H1 (cell line): ENCODE results near the gene CDH18.

ENCODE experiments used
- CHD2 ChIP-seq: IDR thresholded peaks from 2 replicates; pipeline ENCODE4 v1.6.1; 2012; ENCODE audit warnings: low read length, improper control_type of control experiment
- MAX ChIP-seq: IDR thresholded peaks from 2 replicates; pipeline ENCODE4 v1.6.1; 2012; ENCODE audit warnings: inconsistent platforms
- POLR2AphosphoS5 ChIP-seq: IDR thresholded peaks from 2 replicates; pipeline ENCODE4 v1.6.1; 2011; ENCODE audit warnings: low read depth, low read length
- RAD21 ChIP-seq, 2 experiments: IDR thresholded peaks in 1 of 2; conservative IDR thresholded peaks in 1 of 2; 2 replicates each; pipeline ENCODE4 v1.6.1; 2011; ENCODE audit warnings: low read depth in 2 of 2, low read length in 2 of 2, improper control_type of control experiment in 1 of 2, inconsistent platforms in 1 of 2, mild to moderate bottlenecking in 1 of 2, moderate library complexity in 1 of 2
- SP2 ChIP-seq: IDR thresholded peaks from 2 replicates; pipeline ENCODE4 v1.6.1; 2012; ENCODE audit warnings: mild to moderate bottlenecking, low read length, inconsistent platforms
- TAF1 ChIP-seq: IDR thresholded peaks from 2 replicates; pipeline ENCODE4 v1.6.1; 2011; ENCODE audit warnings: mild to moderate bottlenecking, low read depth, low read length
- TF ChIP-seq, protein P1 (sequence below), 3 experiments: IDR thresholded peaks; 1 replicate in 2 of 3; 2 replicates in 1 of 3; pipeline versions ENCODE4 v1.5.1 to v1.6.1; 2011; ENCODE audit warnings: low read length in 3 of 3, mild to moderate bottlenecking in 3 of 3, inconsistent platforms in 2 of 3, low read depth in 1 of 3, moderate library complexity in 1 of 3; ENCODE audit not compliant: insufficient read depth in 1 of 3; ENCODE audit errors: control extremely low read depth in 1 of 3

DNA sequence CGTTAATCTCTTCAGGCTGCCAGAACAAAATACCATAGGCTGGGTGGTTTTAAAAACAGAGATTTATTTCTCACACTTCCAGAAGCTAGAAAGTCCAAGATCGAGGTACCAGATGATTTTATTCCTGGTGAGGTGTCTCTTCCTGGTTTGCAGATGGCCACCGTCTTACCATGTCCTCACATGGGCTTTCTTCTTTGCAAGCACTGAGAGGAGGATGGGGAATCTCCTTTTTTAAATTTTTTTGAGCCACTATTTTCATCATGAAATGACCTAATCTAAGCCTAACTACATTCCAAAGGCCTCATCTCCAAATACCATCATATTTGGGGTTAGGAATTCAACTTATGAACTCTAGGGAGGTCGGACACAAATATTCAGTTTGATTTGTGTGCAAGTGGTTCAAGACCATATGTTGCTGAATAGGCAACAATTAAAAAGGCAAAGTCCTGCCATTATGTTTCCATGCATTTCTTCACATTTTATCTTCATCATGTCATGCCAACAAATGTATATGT lies 371.2 kb downstream of the CDH18 start:
- TF ChIP-seq MAX (no peak), SP2 (no peak), POLR2AphosphoS5 (no peak), CHD2 (no peak), RAD21 (IDR thresholded peaks at IDR 0.05 in 1 of 2, conservative IDR thresholded peaks at IDR 0.05 in 1 of 2; ENCODE audit: low read depth in 2 of 2, low read length in 2 of 2) (no peak), TAF1 (no peak)
- TF ChIP-seq, protein P1, sequence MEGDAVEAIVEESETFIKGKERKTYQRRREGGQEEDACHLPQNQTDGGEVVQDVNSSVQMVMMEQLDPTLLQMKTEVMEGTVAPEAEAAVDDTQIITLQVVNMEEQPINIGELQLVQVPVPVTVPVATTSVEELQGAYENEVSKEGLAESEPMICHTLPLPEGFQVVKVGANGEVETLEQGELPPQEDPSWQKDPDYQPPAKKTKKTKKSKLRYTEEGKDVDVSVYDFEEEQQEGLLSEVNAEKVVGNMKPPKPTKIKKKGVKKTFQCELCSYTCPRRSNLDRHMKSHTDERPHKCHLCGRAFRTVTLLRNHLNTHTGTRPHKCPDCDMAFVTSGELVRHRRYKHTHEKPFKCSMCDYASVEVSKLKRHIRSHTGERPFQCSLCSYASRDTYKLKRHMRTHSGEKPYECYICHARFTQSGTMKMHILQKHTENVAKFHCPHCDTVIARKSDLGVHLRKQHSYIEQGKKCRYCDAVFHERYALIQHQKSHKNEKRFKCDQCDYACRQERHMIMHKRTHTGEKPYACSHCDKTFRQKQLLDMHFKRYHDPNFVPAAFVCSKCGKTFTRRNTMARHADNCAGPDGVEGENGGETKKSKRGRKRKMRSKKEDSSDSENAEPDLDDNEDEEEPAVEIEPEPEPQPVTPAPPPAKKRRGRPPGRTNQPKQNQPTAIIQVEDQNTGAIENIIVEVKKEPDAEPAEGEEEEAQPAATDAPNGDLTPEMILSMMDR (IDR thresholded peaks at IDR 0.05; ENCODE audit: control extremely low read depth in 1 of 3, insufficient read depth in 1 of 3, low read depth in 1 of 3, low read length in 3 of 3), result no peak
